CD4-positive, alpha-beta T cell treated with Interleukin-2 at 100 ng/mL for 4 hours (primary cell): ENCODE data around the gene KLK6.
"Not testable (repeated sequence)": the region's sequence is repeated elsewhere in the genome, so short reads cannot be mapped to it uniquely, and the experiment has no call there.

ENCODE experiments used
- DNase-seq: peaks from one replicate; pipeline ENCODE4 v3.0.0-alpha.2; 2020; ENCODE audit warnings: low spot score

The KLK6 gene

GRCh38 chr19:50992666-50993035 lies 23.3 kb upstream of the KLK6 start:
- DNase-seq, result no peak

GRCh38 chr19:50984416-50984815 lies 15.0 kb upstream of the KLK6 start:
- DNase-seq, result not testable (repeated sequence)

GRCh38 chr19:50983625-50984292 lies 14.4 kb upstream of the KLK6 start, which contains the start of gene KLK7:
KLK7 (minus strand) TSS chr19:50983917; CDS start chr19:50982399, 1,518 bp downstream.
- no peak for DNase-seq

- no peak for DNase-seq
These were observed 12.8 kb upstream of the KLK6 start for GRCh38 chr19:50982186-50982585.

GRCh38 chr19:50981587-50982146 lies 12.3 kb upstream of the KLK6 start:
- no peak for DNase-seq

- DNase-seq, result no peak
These were observed 10.8 kb upstream of the KLK6 start for GRCh38 chr19:50980208-50980607.

GRCh38 chr19:50979758-50980157 lies 10.4 kb upstream of the KLK6 start:
- no peak for DNase-seq

- no peak for DNase-seq
These were observed 9.5 kb upstream of the KLK6 start for GRCh38 chr19:50978772-50979390.

- DNase-seq, result no peak
These were observed 8.2 kb upstream of the KLK6 start for GRCh38 chr19:50977626-50978025.

GRCh38 chr19:50975766-50976165 lies 6.4 kb upstream of the KLK6 start:
- no peak for DNase-seq

GRCh38 chr19:50974702-50975556 lies 5.5 kb upstream of the KLK6 start:
- no peak for DNase-seq

GRCh38 chr19:50972795-50973376 lies 3.5 kb upstream of the KLK6 start:
- no peak for DNase-seq

- DNase-seq, result not testable (repeated sequence)
These were observed 419 bp upstream of the KLK6 start for GRCh38 chr19:50969810-50970209.

- no peak for DNase-seq
These were observed 527 bp downstream of the KLK6 start for GRCh38 chr19:50968716-50969412.

- no peak for DNase-seq
These were observed 1.3 kb downstream of the KLK6 start for GRCh38 chr19:50967929-50968715.

GRCh38 chr19:50964266-50964665 lies 5.1 kb downstream of the KLK6 start:
- no peak for DNase-seq

GRCh38 chr19:50963381-50963780 lies 6.0 kb downstream of the KLK6 start:
- no peak for DNase-seq

GRCh38 chr19:50962245-50962644 lies 7.1 kb downstream of the KLK6 start:
- no peak for DNase-seq

- no peak for DNase-seq
These were observed 9.5 kb downstream of the KLK6 start for GRCh38 chr19:50959731-50960500.

- DNase-seq, result no peak
These were observed 11.8 kb downstream of the KLK6 start for GRCh38 chr19:50957587-50957986.
